Measurements from ENCODE around the gene OR5AP2.
"Not testable (repeated sequence)": the region's sequence is repeated elsewhere in the genome, so short reads cannot be mapped to it uniquely, and the experiment has no call there.

Gene OR5AP2

DNA sequence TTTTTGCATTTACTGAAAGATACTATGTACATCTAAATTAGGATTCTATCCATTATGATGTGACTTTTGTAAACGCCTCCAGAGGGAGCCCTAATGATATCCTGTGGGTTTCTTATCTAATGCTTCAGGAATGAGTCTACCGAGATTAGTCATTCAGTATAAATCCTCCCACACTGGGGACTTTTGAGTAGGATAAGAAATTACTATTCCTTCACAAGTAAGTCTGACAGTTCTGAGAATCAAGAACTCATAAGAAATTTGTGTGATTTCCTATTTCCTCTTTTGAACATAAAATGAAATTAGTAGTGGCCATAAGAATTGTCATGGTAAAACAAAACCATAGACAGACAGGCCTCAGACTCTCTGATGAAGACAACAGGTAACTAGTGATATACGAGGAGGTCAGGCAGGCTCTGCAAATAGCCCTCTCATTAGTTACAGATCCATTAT, 17.6 kb downstream of the OR5AP2 start:
- ATAC-seq (ENCODE audit: low read depth) (peak; percentile 96), DNase-seq (ENCODE audit: low spot score) (no peak)
- Histone ChIP-seq H3K27me3 (ENCODE audit: insufficient read depth, poor library complexity, severe bottlenecking) (peaks cover 3% of the 10 kb centered on the region), H3K4me3 (ENCODE audit: severe bottlenecking) (no peak overlapping the region), H3K27ac (ENCODE audit: poor library complexity, severe bottlenecking) (no peak overlapping the region), H3K4me1 (ENCODE audit: insufficient read depth, poor library complexity, severe bottlenecking) (no peaks in the 10 kb centered on the region), H3K9me3 (ENCODE audit: severe bottlenecking) (no peaks in the 10 kb centered on the region), H3K36me3 (ENCODE audit: low read depth) (no peaks in the 10 kb centered on the region)
- TF ChIP-seq, protein P1, sequence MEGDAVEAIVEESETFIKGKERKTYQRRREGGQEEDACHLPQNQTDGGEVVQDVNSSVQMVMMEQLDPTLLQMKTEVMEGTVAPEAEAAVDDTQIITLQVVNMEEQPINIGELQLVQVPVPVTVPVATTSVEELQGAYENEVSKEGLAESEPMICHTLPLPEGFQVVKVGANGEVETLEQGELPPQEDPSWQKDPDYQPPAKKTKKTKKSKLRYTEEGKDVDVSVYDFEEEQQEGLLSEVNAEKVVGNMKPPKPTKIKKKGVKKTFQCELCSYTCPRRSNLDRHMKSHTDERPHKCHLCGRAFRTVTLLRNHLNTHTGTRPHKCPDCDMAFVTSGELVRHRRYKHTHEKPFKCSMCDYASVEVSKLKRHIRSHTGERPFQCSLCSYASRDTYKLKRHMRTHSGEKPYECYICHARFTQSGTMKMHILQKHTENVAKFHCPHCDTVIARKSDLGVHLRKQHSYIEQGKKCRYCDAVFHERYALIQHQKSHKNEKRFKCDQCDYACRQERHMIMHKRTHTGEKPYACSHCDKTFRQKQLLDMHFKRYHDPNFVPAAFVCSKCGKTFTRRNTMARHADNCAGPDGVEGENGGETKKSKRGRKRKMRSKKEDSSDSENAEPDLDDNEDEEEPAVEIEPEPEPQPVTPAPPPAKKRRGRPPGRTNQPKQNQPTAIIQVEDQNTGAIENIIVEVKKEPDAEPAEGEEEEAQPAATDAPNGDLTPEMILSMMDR (IDR thresholded peaks at IDR 0.05; ENCODE audit: poor library complexity, severe bottlenecking), result peak; percentile 82

DNA sequence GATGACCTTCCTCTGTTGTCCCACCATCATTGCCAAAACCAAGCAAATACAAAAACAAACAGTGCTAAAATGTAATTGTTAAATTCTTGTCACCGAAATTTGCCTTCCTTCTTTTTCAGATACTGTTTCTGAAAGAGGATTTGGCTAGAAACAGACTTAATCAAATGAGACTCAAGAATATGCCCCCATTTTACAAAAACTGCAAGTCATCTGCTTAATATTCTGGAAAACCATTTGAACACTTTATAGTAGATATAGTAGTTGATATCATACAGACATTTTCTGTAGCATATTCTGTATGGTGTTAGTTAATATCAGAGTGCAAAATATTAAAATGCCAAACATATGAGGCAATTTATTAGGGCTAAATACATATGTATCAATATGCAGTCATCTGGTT, 31.1 kb downstream of the OR5AP2 start:
- no peak for ATAC-seq (ENCODE audit: low read depth)
- no peak for DNase-seq (ENCODE audit: low spot score)
- Histone ChIP-seq H3K4me3 (ENCODE audit: severe bottlenecking) (no peak overlapping the region), H3K4me1 (ENCODE audit: insufficient read depth, poor library complexity, severe bottlenecking) (no peaks in the 10 kb centered on the region), H3K9me3 (ENCODE audit: severe bottlenecking) (no peaks in the 10 kb centered on the region), H3K36me3 (ENCODE audit: low read depth) (no peaks in the 10 kb centered on the region), H3K27me3 (ENCODE audit: insufficient read depth, poor library complexity, severe bottlenecking) (peaks cover 7% of the 10 kb centered on the region), H3K27ac (ENCODE audit: poor library complexity, severe bottlenecking) (no peak overlapping the region)
- TF ChIP-seq, protein P1 (IDR thresholded peaks at IDR 0.05; ENCODE audit: poor library complexity, severe bottlenecking), result no peak

DNA sequence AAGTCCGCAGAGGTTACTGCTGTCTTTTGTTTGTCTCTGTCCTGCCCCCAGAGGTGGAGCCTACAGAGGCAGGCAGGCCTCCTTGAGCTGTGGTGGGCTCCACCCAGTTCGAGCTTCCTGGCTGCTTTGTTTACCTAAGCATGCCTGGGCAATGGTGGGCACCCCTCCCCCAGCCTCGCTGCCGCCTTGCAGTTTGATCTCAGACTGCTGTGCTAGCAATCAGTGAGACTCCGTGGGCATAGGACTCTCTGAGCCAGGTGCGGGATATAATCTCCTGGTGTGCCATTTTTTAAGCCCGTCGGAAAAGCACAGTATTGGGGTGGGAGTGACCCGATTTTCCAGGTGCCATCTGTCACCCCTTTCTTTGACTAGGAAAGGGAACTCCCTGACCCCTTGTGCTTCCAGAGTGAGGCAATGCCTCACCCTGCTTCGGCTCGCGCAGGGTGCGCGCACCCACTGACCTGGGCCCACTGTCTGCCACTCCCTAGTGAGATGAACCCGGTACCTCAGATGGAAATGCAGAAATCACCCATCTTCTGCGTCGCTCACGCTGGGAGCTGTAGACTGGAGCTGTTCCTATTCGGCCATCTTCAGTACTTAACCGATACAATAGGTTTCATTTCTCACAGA, 50.0 kb downstream of the OR5AP2 start:
- not testable (repeated sequence) for ATAC-seq (ENCODE audit: low read depth); H3K27me3 ChIP-seq (ENCODE audit: insufficient read depth, poor library complexity, severe bottlenecking); H3K4me3 ChIP-seq (ENCODE audit: severe bottlenecking); DNase-seq (ENCODE audit: low spot score); H3K4me1 ChIP-seq (ENCODE audit: insufficient read depth, poor library complexity, severe bottlenecking); H3K9me3 ChIP-seq (ENCODE audit: severe bottlenecking); H3K27ac ChIP-seq (ENCODE audit: poor library complexity, severe bottlenecking); H3K36me3 ChIP-seq (ENCODE audit: low read depth)
